C4-2B (cell line): ENCODE measurements around the gene CRACR2A.

Experiments
- CTCF ChIP-seq: fragments of 450-650 bp; conservative IDR thresholded peaks from 2 replicates; pipeline ENCODE4 v1.5.1; 2017; ENCODE audit warnings: mild to moderate bottlenecking
- ZFX ChIP-seq: fragments of 450-650 bp; IDR thresholded peaks from 2 replicates; pipeline ENCODE4 v1.6.1; 2017

GRCh38 chr12:3606128-3606527 is 146.8 kb downstream of the CRACR2A start:
- TF ChIP-seq CTCF (no peak), ZFX (no peak)
